ENCODE data around the gene ARHGAP24.

ARHGAP24 gene

GRCh38 chr4:85527815-85528214 is 52.9 kb downstream of the ARHGAP24 start:
- no peak for TF ChIP-seq CTCF (IDR thresholded peaks at IDR 0.05)

- TF ChIP-seq CTCF (IDR thresholded peaks at IDR 0.05), result no peak
Measured at GRCh38 chr4:85531560-85532341, 56.8 kb downstream of the ARHGAP24 start.

- no peak for TF ChIP-seq CTCF (IDR thresholded peaks at IDR 0.05)
Measured at GRCh38 chr4:85534120-85534519, 59.2 kb downstream of the ARHGAP24 start.

GRCh38 chr4:85543832-85544231 is 68.9 kb downstream of the ARHGAP24 start:
- TF ChIP-seq CTCF (IDR thresholded peaks at IDR 0.05), result no peak

- no peak for TF ChIP-seq CTCF (IDR thresholded peaks at IDR 0.05)
Measured at GRCh38 chr4:85544751-85545150, 69.8 kb downstream of the ARHGAP24 start.

- TF ChIP-seq CTCF (IDR thresholded peaks at IDR 0.05), result no peak
Measured at GRCh38 chr4:85548116-85548515, 73.2 kb downstream of the ARHGAP24 start.

GRCh38 chr4:85548841-85549240 is 73.9 kb downstream of the ARHGAP24 start:
- TF ChIP-seq CTCF (IDR thresholded peaks at IDR 0.05), result no peak

- no peak for TF ChIP-seq CTCF (IDR thresholded peaks at IDR 0.05)
Measured at GRCh38 chr4:85555206-85555605, 80.3 kb downstream of the ARHGAP24 start.

All from LNCAP (cell line).